T-helper 9 cell (primary cell): ENCODE measurements around the gene NUCB1.

Source experiments
- DNase-seq: peaks from one replicate; pipeline ENCODE4 v3.0.0-alpha.2; 2020

The NUCB1 gene

DNA sequence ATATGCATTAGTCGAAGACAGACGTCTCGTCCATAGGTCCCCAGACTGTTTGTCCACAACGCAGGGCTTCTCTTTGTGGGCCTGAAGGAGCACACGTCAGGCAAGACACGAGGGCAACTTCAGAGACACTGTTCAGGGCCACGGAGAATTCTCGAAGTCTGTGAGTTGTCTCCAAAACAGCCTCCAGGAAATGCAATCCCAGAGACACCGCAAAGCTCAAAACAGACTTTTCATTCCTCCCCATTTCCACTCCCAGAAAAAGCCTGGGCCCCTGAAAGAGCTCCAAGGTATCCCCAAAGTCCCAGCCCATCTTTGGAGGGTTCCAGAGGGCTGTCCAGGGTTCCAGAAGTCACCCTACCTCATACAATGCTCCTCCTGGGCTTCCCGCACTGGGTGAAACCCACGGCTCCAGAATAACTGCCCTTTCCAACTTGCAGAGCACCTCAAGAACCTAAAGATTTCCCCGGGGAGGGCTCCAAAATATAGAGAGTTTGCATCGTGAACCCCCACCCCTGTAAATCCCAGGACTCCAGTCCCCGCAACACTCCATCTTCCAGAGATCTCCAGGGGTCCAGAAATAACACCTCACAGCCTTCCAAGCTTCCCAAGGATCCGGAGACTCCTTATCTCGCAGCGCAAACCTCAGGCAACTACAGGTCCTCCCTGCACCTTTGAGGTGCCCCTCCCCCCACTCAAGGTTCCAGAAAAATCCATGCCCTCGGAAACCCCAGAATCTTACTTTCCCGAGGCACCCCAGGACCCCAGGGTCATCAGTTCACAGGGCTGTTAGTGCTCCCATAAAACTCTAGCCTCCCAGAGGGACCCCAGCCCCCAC lies 64.3 kb downstream of the NUCB1 start:
- DNase-seq: no peak

DNA sequence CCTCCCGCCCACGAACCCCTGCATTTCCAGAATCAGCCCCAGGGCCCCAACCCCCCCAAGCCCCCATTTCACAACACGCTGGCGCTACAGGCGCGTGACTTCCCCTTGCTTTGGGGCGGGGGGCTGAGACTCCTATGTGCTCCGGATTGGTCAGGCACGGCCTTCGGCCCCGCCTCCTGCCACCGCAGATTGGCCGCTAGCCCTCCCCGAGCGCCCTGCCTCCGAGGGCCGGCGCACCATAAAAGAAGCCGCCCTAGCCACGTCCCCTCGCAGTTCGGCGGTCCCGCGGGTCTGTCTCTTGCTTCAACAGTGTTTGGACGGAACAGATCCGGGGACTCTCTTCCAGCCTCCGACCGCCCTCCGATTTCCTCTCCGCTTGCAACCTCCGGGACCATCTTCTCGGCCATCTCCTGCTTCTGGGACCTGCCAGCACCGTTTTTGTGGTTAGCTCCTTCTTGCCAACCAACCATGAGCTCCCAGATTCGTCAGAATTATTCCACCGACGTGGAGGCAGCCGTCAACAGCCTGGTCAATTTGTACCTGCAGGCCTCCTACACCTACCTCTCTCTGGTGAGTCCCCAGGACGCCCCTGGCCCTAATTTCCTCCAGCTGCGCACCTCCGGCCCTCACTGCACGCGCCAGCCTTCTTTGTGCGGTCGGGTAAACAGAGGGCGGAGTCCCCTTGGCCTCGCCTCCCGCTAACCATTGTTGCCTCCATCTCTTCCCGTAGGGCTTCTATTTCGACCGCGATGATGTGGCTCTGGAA lies 65.1 kb downstream of the NUCB1 start, which contains the start of gene FTL:
FTL (plus strand) TSS at position 270 of the 766 bp plus-strand sequence; CDS start at position 469, 199 bp downstream.
- peak; percentile 71 for DNase-seq

DNA sequence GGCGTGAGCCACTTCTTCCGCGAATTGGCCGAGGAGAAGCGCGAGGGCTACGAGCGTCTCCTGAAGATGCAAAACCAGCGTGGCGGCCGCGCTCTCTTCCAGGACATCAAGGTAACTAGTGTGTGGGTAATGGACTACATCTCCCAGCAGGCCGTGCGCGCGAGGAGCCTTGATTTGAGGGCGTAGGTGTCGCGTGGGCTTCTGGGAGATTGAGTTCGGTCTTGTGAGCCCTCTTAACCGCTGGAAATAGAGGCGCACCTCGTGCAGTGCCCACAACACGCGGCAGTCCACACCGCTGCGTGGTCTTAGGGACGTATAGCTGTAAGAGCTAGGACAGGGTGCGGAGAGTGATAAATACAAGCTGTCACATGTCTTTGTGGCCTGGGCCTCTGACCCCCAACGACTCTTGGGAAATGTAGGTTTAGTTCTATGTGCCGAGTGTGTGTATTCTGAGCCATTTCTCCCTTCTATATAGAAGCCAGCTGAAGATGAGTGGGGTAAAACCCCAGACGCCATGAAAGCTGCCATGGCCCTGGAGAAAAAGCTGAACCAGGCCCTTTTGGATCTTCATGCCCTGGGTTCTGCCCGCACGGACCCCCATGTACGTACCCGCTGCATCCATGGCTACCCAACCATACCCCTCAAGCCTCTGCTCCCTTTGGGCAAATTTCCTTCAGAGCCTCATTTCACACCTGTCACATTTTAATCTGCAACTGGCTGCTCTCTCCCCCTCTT lies 65.9 kb downstream of the NUCB1 start:
- peak; percentile 83 for DNase-seq

DNA sequence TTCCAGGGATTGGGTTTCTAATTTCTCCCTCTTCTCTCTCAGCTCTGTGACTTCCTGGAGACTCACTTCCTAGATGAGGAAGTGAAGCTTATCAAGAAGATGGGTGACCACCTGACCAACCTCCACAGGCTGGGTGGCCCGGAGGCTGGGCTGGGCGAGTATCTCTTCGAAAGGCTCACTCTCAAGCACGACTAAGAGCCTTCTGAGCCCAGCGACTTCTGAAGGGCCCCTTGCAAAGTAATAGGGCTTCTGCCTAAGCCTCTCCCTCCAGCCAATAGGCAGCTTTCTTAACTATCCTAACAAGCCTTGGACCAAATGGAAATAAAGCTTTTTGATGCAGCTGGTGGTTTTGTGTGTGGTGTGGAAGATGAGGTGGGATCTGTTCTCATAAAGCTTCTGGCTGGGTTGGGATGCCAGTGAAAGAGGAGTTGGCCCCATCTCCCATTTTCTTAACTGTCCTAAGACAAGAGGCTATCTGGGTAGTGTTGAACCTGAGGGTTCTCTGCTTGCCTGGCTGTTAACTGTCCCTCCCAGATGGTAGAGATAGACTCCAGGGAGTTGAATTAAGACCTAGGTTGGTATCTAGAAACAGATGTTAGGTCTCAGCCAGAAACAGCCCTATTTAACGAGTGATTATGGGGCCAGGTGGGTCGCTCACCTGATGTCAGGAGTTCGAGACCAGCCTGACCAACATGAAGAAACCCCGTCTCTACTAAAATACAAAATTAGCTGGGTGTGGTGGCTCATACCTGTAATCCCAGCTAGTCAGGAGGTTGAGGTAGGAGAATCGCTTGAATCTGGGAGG lies 66.6 kb downstream of the NUCB1 start:
- DNase-seq: no peak

DNA sequence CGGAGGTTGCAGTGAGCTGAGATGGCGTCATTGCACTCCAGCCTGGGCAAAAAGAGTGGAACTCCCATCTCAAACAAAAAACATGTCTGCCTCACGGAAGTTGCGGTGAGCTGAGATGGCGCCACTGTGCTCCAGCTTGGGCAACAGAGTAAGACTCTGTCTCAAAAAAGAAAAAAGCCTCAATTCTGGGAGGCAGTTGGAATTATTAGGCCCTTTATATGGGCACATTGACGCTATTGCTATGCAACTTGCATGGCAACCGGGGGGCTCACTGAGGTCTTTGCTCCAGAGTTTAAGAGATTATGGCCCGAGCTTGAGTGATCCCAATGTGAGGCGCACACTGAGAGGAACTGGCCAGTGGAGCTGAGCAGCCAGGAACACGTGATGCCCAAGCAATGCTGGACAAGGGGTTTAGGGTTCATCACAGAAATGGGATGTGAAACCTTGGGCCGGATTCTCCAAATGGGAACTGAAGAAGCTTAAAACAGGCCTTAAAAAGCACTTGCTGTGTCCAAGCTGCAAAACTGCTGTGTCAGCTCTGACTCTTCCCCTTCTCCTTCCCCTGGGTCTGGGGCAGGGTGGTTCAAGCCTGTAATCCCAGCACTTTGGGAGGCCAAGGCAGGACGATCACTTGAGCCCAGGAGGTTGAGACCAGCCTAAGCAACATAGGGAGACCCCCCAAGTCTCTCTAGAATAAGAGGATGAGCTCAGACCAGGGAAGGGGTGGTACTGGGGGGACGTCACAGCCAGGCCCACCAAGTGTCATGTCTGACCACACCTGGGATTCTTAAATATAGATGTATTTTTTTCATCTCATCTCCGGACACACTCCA lies 67.5 kb downstream of the NUCB1 start:
- no peak for DNase-seq

DNA sequence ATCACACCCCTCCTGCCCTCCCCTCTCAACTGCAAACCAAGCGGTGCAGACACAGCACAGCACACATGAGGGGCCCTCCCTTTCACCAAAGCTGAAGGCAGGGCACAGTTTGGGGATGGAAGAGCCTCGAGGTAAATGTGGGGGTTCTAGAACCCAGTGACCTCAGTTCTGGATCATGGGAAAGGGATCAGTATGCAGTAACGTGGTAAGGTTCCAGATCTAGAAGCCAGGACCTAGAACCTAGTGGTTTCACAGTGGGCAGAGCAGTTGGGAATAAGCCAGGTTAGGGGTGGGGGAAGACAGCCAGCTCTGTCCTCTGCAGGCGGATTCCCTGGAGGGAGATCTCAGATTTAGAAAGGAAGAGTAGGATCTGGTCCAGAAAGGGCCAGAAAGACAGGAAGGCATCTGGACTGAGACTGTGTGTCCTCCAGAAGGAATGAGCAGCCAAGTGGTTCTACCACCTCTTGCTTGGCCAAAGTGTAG lies 68.1 kb downstream of the NUCB1 start:
- DNase-seq: no peak

DNA sequence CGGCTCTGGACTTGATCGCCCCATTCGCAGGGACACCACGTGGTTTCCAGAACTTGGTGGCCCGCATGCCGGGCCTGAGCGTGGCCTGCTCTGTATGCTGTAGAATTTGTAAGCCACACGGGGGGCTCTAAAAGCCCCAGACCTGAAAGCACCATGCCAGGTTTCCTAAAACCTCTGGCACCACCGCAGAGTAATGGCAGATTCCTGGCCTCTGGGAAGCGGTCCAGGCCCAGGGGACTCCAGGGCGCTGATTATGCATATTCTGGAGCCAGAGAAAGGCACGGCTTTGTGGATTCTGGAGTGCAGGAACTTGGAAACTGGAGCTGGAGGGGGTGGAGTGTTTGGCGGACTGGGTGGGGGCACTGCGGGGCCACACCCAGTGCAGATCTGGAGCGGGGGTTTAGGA lies 68.7 kb downstream of the NUCB1 start:
- DNase-seq: no peak

DNA sequence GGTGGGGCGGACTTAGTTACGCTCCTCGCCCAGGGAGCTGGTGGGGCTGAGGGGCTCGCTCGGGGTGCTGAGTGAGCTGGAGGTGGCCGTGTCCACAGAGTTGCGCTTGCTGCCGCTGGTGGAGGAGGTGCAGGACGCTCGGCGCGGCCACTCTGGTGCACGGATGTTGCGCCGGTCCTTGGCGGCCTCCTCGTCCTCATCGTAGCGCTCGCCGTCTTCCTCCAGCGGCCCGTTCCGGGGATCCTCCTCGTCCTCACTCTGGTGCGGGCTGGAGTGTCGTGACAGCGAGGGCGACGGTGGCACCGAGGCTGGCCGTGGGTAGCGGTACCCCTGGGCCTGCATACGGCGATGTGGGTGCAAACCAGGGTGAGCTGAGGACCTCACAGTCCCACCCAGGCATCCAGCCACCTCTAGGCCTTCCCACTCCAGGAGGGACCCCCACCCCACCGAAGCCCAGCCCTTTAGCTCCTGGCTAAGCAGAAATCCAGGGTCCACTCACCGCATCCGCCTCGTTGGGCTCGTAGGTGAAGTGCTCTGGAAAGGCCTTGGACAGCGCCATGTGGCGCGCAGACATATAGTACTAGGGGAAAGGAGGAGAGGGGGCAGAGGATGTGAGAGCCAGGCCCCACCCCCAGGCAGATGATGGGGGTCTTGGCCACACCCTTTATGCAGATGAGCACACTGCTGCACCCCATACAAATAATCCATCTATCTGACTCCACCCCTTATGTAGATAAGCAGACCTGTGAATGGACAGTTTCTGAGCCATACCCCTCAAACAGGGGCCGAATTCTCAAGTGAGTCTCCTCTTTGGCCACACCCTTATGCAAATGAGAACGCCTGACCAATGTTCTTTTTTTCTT lies 69.4 kb downstream of the NUCB1 start:
- no peak for DNase-seq

DNA sequence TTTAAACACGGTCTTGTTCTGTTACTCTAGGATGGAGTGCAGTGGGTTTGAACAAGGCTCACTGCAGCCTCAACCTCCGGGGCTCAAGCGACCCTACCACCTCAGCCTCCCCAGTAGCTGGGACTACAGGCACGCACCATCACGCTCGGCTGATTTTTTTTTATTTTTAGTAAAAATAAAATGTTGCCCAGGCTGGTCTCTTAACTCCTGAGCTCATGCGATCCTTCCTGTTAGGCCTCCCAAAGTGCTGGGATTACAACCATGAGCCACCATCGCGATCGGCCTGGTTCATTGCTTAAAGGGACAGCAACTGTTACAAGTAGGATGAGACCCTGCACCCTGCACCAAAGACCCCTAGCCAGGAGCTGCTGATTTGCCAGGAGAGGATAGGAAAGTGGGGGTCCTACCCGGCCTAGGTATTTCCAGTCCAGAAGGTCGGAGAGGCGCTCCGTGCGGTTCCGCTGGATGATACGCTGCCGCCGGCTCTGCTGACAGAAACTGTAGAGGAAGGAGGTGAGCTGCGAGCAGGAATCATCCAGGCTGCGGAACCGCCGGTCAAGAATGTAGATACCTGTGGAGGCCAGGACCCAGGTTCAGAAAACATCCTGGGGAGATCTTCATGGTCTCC lies 70.1 kb downstream of the NUCB1 start:
- no peak for DNase-seq

DNA sequence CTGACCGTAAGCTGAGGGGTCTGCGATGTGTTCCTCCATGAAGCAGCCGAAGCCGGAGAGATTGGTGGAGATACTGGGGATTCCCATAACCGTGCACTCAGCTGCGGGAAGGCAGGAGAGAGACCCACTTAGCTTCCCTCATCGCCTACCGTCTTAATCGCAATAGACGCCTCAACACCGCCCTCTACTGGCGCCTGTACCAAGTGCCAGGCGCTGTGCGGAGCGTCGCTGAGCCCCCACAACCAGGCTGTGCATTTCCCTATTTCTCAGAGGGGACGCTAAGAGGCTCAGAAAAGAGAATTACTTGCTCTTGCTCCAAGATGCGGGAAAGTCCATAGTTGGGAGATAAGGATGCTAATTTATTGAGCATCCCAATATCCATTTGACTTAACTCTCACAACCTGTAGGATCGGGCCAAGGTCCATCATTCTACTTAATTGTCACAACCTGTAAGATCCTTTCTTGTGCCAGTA lies 70.8 kb downstream of the NUCB1 start:
- DNase-seq: peak; percentile 87
